ENCODE data around the gene SPATA2. TPM values are rescaled to one million over a fixed set of nuclear protein-coding genes. Genes with fewer than 3 reads are reported as not detected.

Gene SPATA2
- total and polyA plus RNA-seq, 2 of the 8 experiments (the other 6 are each of a cell fraction or from before 2014, with no cell fraction given) = 11.0 to 13.0 TPM

Small RNAs within 50 kb of the gene (small RNA-seq; reads per million reads assigned to genes)
- gene RF00017 (ENCODE audit: insufficient read depth) (not detected), gene RF00019 (ENCODE audit: insufficient read depth) (not detected)

Other genes with a start within 250 kb of the SPATA2 start
- 73.5 and 75.4 TPM in 2 replicates for gene B4GALT5, start 201.7 kb downstream of the SPATA2 start, total RNA-seq (2021; fragmentation: NEBNext Ultra II Directional; extraction: Animal tissue kit (Norgen Biotek cat#: 25700))
- gene B4GALT5, start 201.7 kb downstream of the SPATA2 start, polyA plus RNA-seq (2011; rRNA removed) = 39.1 and 46.5 TPM in 2 replicates
- 6.2 and 6.7 TPM in 2 replicates for gene SLC9A8, start 102.7 kb downstream of the SPATA2 start, total RNA-seq (2021; fragmentation: NEBNext Ultra II Directional; extraction: Animal tissue kit (Norgen Biotek cat#: 25700))
- gene SLC9A8, start 102.7 kb downstream of the SPATA2 start, polyA plus RNA-seq (2011; rRNA removed) = 3.2 and 5.0 TPM in 2 replicates
- gene RNF114, start 20.9 kb upstream of the SPATA2 start, total RNA-seq (2021; fragmentation: NEBNext Ultra II Directional; extraction: Animal tissue kit (Norgen Biotek cat#: 25700)) = 81.7 and 82.0 TPM in 2 replicates
- gene RNF114, start 20.9 kb upstream of the SPATA2 start, polyA plus RNA-seq (2011; rRNA removed) = 89.9 and 158 TPM in 2 replicates
- gene SNAI1, start 67.5 kb upstream of the SPATA2 start, total RNA-seq (2021; fragmentation: NEBNext Ultra II Directional; extraction: Animal tissue kit (Norgen Biotek cat#: 25700)) = 6.5 and 7.7 TPM in 2 replicates
- gene SNAI1, start 67.5 kb upstream of the SPATA2 start, polyA plus RNA-seq (2011; rRNA removed) = 8.0 and 10.6 TPM in 2 replicates
- gene UBE2V1, start 197.6 kb upstream of the SPATA2 start, total RNA-seq (2021; fragmentation: NEBNext Ultra II Directional; extraction: Animal tissue kit (Norgen Biotek cat#: 25700)) = 184 and 185 TPM in 2 replicates
- gene UBE2V1, start 197.6 kb upstream of the SPATA2 start, polyA plus RNA-seq (2011; rRNA removed) = 131 and 141 TPM in 2 replicates
- gene PEDS1, start 238.2 kb upstream of the SPATA2 start, total RNA-seq (2021; fragmentation: NEBNext Ultra II Directional; extraction: Animal tissue kit (Norgen Biotek cat#: 25700)) = 28.9 and 33.3 TPM in 2 replicates
- gene PEDS1, start 238.2 kb upstream of the SPATA2 start, polyA plus RNA-seq (2011; rRNA removed) = 75.9 and 82.7 TPM in 2 replicates

Measured in H1 (cell line).